GM12874 (cell line): Measurements from ENCODE around the gene CACNA1C.

Experiments used
- CTCF ChIP-seq: IDR thresholded peaks from 2 replicates; pipeline ENCODE4 v1.5.1; 2011; ENCODE audit warnings: low read depth, mild to moderate bottlenecking, control low read depth, low read length, moderate library complexity; ENCODE audit not compliant: insufficient read depth

CACNA1C gene

GRCh38 chr12:2068653-2069052 lies 15.9 kb downstream of the CACNA1C start:
- TF ChIP-seq CTCF = no peak

- no peak for TF ChIP-seq CTCF
Measured at GRCh38 chr12:2070440-2071045, 17.8 kb downstream of the CACNA1C start.

GRCh38 chr12:2074792-2075191 lies 22.0 kb downstream of the CACNA1C start:
- no peak for TF ChIP-seq CTCF

- TF ChIP-seq CTCF = no peak
Measured at GRCh38 chr12:2075508-2076195, 22.9 kb downstream of the CACNA1C start.

- no peak for TF ChIP-seq CTCF
Measured at GRCh38 chr12:2076196-2076570, 23.4 kb downstream of the CACNA1C start.

- no peak for TF ChIP-seq CTCF
Measured at GRCh38 chr12:2076728-2077127, 23.9 kb downstream of the CACNA1C start.

- TF ChIP-seq CTCF = no peak
Measured at GRCh38 chr12:2080604-2081003, 27.8 kb downstream of the CACNA1C start.

GRCh38 chr12:2082321-2082720 lies 29.5 kb downstream of the CACNA1C start:
- no peak for TF ChIP-seq CTCF
